ENCODE data around the gene VCX2. TPM values are rescaled to one million over a fixed set of nuclear protein-coding genes. Genes with fewer than 3 reads are reported as not detected.
"Not testable (repeated sequence)": the region's sequence is repeated elsewhere in the genome, so short reads cannot be mapped to it uniquely, and the experiment has no call there.

The VCX2 gene
- total RNA-seq, 3 donors from 2014 or later (not counting 1 experiment from before 2014, with no cell fraction given), result not detected

DNA sequence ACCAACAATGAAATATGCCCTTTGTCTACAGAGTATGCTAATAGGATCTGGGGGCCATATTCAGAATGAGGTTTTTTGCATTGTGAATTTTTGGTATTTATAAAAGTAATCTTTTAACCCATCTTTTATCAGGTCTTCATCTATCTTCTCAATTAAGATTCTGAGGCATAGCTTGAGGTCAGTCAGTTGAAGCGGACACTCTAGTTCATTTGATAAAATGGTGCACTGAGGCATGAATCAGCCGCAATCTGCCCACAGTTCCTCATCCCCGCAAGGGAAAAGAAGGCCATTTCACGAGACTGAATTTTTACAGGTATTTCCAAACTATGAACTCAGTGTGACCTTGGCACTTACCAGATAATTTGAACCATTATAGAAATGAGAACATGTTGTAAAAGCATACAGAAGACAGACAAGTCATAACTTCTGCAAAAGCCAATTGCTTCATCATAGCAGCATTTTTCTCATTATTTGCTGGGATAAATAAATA is 19.3 kb upstream of the VCX2 start:
- no peaks in the 10 kb centered on the region for H3K9me3 ChIP-seq (ENCODE audit: control insufficient read depth, insufficient read depth, low read length)

DNA sequence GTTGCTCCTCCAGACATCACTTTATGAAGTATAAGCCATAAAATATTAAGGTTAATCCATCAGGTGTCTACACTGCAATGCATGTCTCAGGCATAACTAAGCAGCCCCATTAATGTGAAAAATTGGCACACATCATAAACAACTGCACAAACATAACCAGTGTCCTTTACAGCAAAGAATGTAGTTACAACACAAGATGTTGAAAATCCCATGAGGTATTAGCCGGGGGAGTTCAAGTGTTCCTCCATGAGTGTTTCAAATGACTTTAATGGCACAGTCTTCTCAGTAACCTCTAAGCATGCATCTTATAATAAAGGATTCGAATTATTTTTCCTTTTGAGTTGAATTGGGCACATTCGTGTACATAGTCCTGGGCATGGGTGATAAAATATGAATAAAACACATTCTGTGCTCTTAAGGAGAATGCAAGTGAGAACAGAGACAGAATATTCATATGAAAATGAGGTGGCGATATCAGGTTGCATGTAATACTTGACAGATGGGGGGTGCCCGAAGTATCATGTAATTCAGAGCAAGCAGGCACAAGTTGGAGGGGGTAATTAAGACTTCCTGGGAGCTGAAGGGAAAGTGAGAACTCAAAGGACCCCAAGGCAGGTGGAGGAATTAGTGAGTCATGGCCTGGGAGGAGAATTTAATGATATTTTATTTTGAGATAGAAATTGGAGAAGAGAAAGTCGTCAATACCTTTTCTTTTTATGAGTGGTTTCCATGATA is 18.2 kb upstream of the VCX2 start:
- H3K4me1 Mint-ChIP-seq, result no peaks in the 10 kb centered on the region
- no peaks in the 10 kb centered on the region for H3K27me3 Mint-ChIP-seq (ENCODE audit: low read depth in 2 of 2)
- Histone ChIP-seq H3K27me3 (ENCODE audit: control insufficient read depth, insufficient read depth, low read length) (no peaks in the 10 kb centered on the region), H3K9me3 (ENCODE audit: control insufficient read depth, insufficient read depth, low read length) (no peaks in the 10 kb centered on the region), H3K4me3 (ENCODE audit: low read length) (no peak overlapping the region), H3K36me3 (ENCODE audit: control insufficient read depth, insufficient read depth, low read length) (no peaks in the 10 kb centered on the region), H3K4me1 (ENCODE audit: control insufficient read depth, insufficient read depth, low read length) (no peaks in the 10 kb centered on the region), H3K27ac (ENCODE audit: low read length) (no peak overlapping the region)
- intact Hi-C loops (cut with micrococcal nuclease), result no loop called here
- no peak for TF ChIP-seq CTCF (IDR thresholded peaks at IDR 0.05)
- DNase-seq, result no peak
- ATAC-seq, result no peak
- H3K27ac Mint-ChIP-seq, result no peak overlapping the region
- H3K36me3 Mint-ChIP-seq, result peaks cover 8% of the 10 kb centered on the region
- WGBS (ENCODE audit: insufficient coverage), result 94% methylated on average over 4 of the region's 6 CpGs
- H3K4me3 Mint-ChIP-seq, result no peak overlapping the region
- peaks cover 5 to 7% of the 10 kb centered on the region in 2 donors for H3K9me3 Mint-ChIP-seq

More for the DNA sequence above, 19.3 kb upstream of the VCX2 start:
- TF ChIP-seq CTCF (IDR thresholded peaks at IDR 0.05), result no peak
- no peaks in the 10 kb centered on the region for H3K36me3 ChIP-seq (ENCODE audit: control insufficient read depth, insufficient read depth, low read length)
- ATAC-seq, result no peak
- no peaks in the 10 kb centered on the region for H3K4me1 ChIP-seq (ENCODE audit: control insufficient read depth, insufficient read depth, low read length)
- intact Hi-C loops (cut with micrococcal nuclease), result no loop called here
- H3K36me3 Mint-ChIP-seq, result peaks cover 8% of the 10 kb centered on the region
- no peaks in the 10 kb centered on the region for H3K27me3 Mint-ChIP-seq (ENCODE audit: low read depth in 2 of 2)
- no peaks in the 10 kb centered on the region for H3K27me3 ChIP-seq (ENCODE audit: control insufficient read depth, insufficient read depth, low read length)
- 91% methylated on average over 4 of the region's 4 CpGs for WGBS (ENCODE audit: insufficient coverage)
- no peak for DNase-seq
- H3K4me3 Mint-ChIP-seq, result no peak overlapping the region
- H3K9me3 Mint-ChIP-seq, result peaks cover 4% of the 10 kb centered on the region in 2 donors
- no peak overlapping the region for H3K4me3 ChIP-seq (ENCODE audit: low read length)
- no peak overlapping the region for H3K27ac ChIP-seq (ENCODE audit: low read length)
- no peak overlapping the region for H3K27ac Mint-ChIP-seq
- H3K4me1 Mint-ChIP-seq, result no peaks in the 10 kb centered on the region

DNA sequence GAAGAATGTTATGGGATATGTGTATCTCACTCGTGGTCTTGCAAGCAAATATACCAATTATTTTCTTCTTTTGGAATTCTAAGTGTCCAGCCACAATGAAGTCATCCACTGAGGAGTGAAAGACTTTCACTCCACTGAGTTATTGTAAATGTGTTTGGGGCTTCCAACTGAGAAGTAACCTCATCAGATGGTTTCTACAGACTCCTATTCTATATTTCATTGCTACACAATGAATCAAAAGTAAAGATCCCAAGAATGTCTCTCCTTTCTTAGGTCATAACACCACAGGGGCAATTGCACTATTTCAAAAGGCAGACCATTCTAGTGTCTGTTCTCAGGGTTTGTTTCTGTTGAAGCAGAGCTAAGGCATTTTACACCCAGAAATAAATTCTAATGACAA is 12.3 kb upstream of the VCX2 start:
- intact Hi-C loops (cut with micrococcal nuclease), result no loop called here
- H3K4me1 ChIP-seq (ENCODE audit: control insufficient read depth, insufficient read depth, low read length), result no peaks in the 10 kb centered on the region
- no peak overlapping the region for H3K27ac ChIP-seq (ENCODE audit: low read length)
- Mint-ChIP-seq H3K4me1 (no peaks in the 10 kb centered on the region), H3K9me3 (peaks cover 3% of the 10 kb centered on the region in 2 donors), H3K36me3 (no peaks in the 10 kb centered on the region), H3K27ac (no peak overlapping the region), H3K4me3 (no peak overlapping the region), H3K27me3 (ENCODE audit: low read depth in 2 of 2) (no peaks in the 10 kb centered on the region)
- H3K27me3 ChIP-seq (ENCODE audit: control insufficient read depth, insufficient read depth, low read length), result no peaks in the 10 kb centered on the region
- no peak for TF ChIP-seq CTCF (IDR thresholded peaks at IDR 0.05)
- ATAC-seq (no peak), DNase-seq (no peak)
- H3K9me3 ChIP-seq (ENCODE audit: control insufficient read depth, insufficient read depth, low read length), result no peaks in the 10 kb centered on the region
- no peak overlapping the region for H3K4me3 ChIP-seq (ENCODE audit: low read length)
- WGBS (ENCODE audit: insufficient coverage), result no CpG with 5 or more reads among the region's 1 CpG
- H3K36me3 ChIP-seq (ENCODE audit: control insufficient read depth, insufficient read depth, low read length), result no peaks in the 10 kb centered on the region

DNA sequence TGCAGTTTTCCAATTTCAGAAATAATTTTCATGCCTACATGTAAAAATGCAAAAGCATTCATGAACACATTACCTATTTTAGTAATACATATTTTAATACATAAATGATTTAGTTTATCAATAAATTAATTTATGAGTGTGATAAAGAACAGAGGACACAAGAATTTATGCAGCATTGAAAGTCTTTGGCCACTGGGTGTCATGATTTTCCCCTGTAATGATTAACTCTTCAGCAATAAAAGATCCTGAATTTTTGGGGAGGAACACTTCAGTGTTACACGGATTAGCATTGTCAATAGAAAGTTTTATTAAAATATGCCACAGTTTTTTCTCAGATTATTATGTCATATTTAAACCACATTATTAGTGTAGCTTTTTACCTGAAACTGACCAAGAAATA is 8.6 kb upstream of the VCX2 start:
- H3K27ac ChIP-seq (ENCODE audit: low read length), result no peak overlapping the region
- Mint-ChIP-seq H3K4me1 (no peaks in the 10 kb centered on the region), H3K27me3 (ENCODE audit: low read depth in 2 of 2) (no peaks in the 10 kb centered on the region), H3K9me3 (no peaks in the 10 kb centered on the region), H3K4me3 (no peak overlapping the region), H3K36me3 (no peaks in the 10 kb centered on the region), H3K27ac (no peak overlapping the region)
- intact Hi-C loops (cut with micrococcal nuclease), result no loop called here
- H3K27me3 ChIP-seq (ENCODE audit: control insufficient read depth, insufficient read depth, low read length), result no peaks in the 10 kb centered on the region
- no peak overlapping the region for H3K4me3 ChIP-seq (ENCODE audit: low read length)
- H3K9me3 ChIP-seq (ENCODE audit: control insufficient read depth, insufficient read depth, low read length), result no peaks in the 10 kb centered on the region
- TF ChIP-seq CTCF (IDR thresholded peaks at IDR 0.05), result no peak
- H3K4me1 ChIP-seq (ENCODE audit: control insufficient read depth, insufficient read depth, low read length), result no peaks in the 10 kb centered on the region
- ATAC-seq (no peak), DNase-seq (no peak)
- no peaks in the 10 kb centered on the region for H3K36me3 ChIP-seq (ENCODE audit: control insufficient read depth, insufficient read depth, low read length)
- no CpG with 5 or more reads among the region's 1 CpG for WGBS (ENCODE audit: insufficient coverage)

GRCh38 chrX:8154011-8154410 is 17.1 kb downstream of the VCX2 start:
- H3K27ac Mint-ChIP-seq; ATAC-seq; H3K4me3 ChIP-seq (ENCODE audit: low read length); H3K4me3 Mint-ChIP-seq; H3K27ac ChIP-seq (ENCODE audit: low read length); H3K27me3 ChIP-seq (ENCODE audit: control insufficient read depth, insufficient read depth, low read length); H3K9me3 ChIP-seq (ENCODE audit: control insufficient read depth, insufficient read depth, low read length); H3K4me1 ChIP-seq (ENCODE audit: control insufficient read depth, insufficient read depth, low read length); H3K27me3 Mint-ChIP-seq (ENCODE audit: low read depth in 2 of 2); H3K36me3 ChIP-seq (ENCODE audit: control insufficient read depth, insufficient read depth, low read length); intact Hi-C loops (cut with micrococcal nuclease); H3K4me1 Mint-ChIP-seq; DNase-seq: not testable (repeated sequence)
- H3K9me3 Mint-ChIP-seq, result peaks cover 10 to 12% of the 10 kb centered on the region in 2 donors
- WGBS (ENCODE audit: insufficient coverage), result 94% methylated on average over 5 of the region's 7 CpGs
- H3K36me3 Mint-ChIP-seq, result peaks cover 10% of the 10 kb centered on the region

Measured in natural killer cell (primary cell).